Gastroesophageal sphincter (tissue), 4 donors: ENCODE results near the gene ZBTB16. TPM values are rescaled to one million over a fixed set of nuclear protein-coding genes. Genes with fewer than 3 reads are reported as not detected.
A peak's percentile ranks its signal among the peaks of the same experiment; 100 is the strongest.

ENCODE experiments used
- ATAC-seq: fragments of 150-250 bp; one replicate; pipeline ENCODE4 v1.9.1; 2016; ENCODE audit warnings: mild to moderate bottlenecking, moderate library complexity
- H3K27ac ChIP-seq, 4 donors: fragments of 200-600 bp; sonication (generic) in 3 of 4; 1 replicate in 3 of 4; 2 replicates in 1 of 4; pipeline ENCODE4 v1.5.1; 2016 to 2019
- H3K27me3 ChIP-seq: fragments of 200-600 bp; sonication (generic); one replicate; pipeline ENCODE4 v1.5.1; 2019
- H3K36me3 ChIP-seq, 2 donors: fragments of 200-600 bp; sonication (generic); one replicate each; pipeline ENCODE4 v1.5.1; 2019; ENCODE audit warnings: control low read depth in 1 of 2
- H3K4me1 ChIP-seq, 3 donors: fragments of 200-600 bp; sonication (generic); 1 replicate in 2 of 3; 2 replicates in 1 of 3; pipeline ENCODE4 v1.5.1; 2016 to 2019; ENCODE audit warnings: control low read depth in 2 of 3
- H3K4me3 ChIP-seq, 2 donors: fragments of 200-600 bp; sonication (generic); one replicate each; pipeline ENCODE4 v1.5.1; 2019; ENCODE audit warnings: mild to moderate bottlenecking in 1 of 2, moderate library complexity in 1 of 2
- H3K9me3 ChIP-seq, 3 donors: fragments of 200-600 bp; sonication (generic); one replicate each; pipeline ENCODE4 v1.5.1; 2017 to 2019; ENCODE audit warnings: control low read depth in 2 of 3
- EP300 ChIP-seq: sonication (generic); formaldehyde crosslinking; IDR thresholded peaks from one replicate; pipeline ENCODE4 v1.6.1; 2017; ENCODE audit warnings: antibody characterized with exemption, mild to moderate bottlenecking
- POLR2A ChIP-seq, 2 donors: fragments of 450-650 bp; IDR thresholded peaks; one replicate each; pipeline ENCODE4 v1.6.1; 2017; ENCODE audit warnings: antibody characterized with exemption in 2 of 2, mild to moderate bottlenecking in 2 of 2, moderate library complexity in 1 of 2
- POLR2AphosphoS5 ChIP-seq: sonication (generic); formaldehyde crosslinking; IDR thresholded peaks from one replicate; pipeline ENCODE4 v1.6.1; 2017; ENCODE audit warnings: antibody characterized with exemption
- WGBS, 2 donors: methylation state at CpG; one replicate each; pipeline ENCODE4 v1.1.5; 2018; ENCODE audit warnings: low coverage in 1 of 2; 5-methylcytosine and 5-hydroxymethylcytosine counted together
- total RNA-seq, 4 donors: library from RNA; depleted of rRNA; stranded (reverse); fragments of >200 nt; gene quantifications; one replicate each; pipeline ENCODE4 v1.1.0, GENCODE V29; 2016
- TF ChIP-seq, protein P1 (sequence below), 4 experiments: fragments of 200-600 bp in 2 of 4; fragments of 450-650 bp in 2 of 4; sonication (generic) in 1 of 4; IDR thresholded peaks; one replicate each; pipeline ENCODE4 v1.5.1; 2017 to 2019; ENCODE audit warnings: antibody characterized with exemption in 4 of 4, mild to moderate bottlenecking in 2 of 4, moderate library complexity in 2 of 4

The ZBTB16 gene
- total RNA-seq, 4 donors from 2014 or later, result 153 to 284 (median 232) TPM

GRCh38 chr11:114256176-114256966, 196.9 kb downstream of the ZBTB16 start:
- Histone ChIP-seq H3K27ac (peak overlapping the region in 3 of 4 donors; percentile 68 to 84 (median 84)), H3K9me3 (no peaks in the 10 kb centered on the region), H3K4me3 (peak overlapping the region in 1 of 2 donors; percentile 33), H3K27me3 (no peaks in the 10 kb centered on the region), H3K4me1 (peaks cover 0 to 97% (median 50%) of the 10 kb centered on the region in 3 donors), H3K36me3 (peaks cover 0 to 56% of the 10 kb centered on the region in 2 donors)
- TF ChIP-seq POLR2AphosphoS5 (peak; percentile 7), EP300 (no peak)
- no peak for ATAC-seq
- 85 to 96% methylated on average over 9 to 13 of the region's 20 CpGs for WGBS, 2 donors

DNA sequence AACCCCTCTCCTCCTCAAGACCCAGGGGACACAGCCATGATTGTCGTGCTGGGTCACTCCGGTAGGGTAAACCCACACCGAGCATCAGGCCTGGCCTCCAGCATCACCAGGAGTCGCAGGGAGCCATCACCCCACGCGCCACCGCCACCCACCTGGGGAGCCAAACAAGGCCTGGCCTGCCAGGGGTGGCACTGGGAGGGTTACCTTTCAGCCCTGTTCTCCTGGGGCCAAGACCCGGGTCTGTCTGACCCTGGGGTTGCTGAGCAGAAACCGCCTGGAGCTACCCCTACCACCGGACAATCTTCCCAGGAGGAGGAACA, 197.4 kb downstream of the ZBTB16 start:
- 81% methylated on average over 3 of the region's 10 CpGs; no CpG with 5 or more reads in 1 of the 2 donors for WGBS, 2 donors
- Histone ChIP-seq H3K36me3 (peaks cover 0 to 50% of the 10 kb centered on the region in 2 donors), H3K4me1 (peaks cover 0 to 96% (median 48%) of the 10 kb centered on the region in 3 donors), H3K4me3 (peak overlapping the region in 1 of 2 donors; percentile 33), H3K27ac (peak overlapping the region; percentile 3 to 84 (median 76)), H3K9me3 (no peaks in the 10 kb centered on the region), H3K27me3 (no peaks in the 10 kb centered on the region)
- no peak for ATAC-seq
- TF ChIP-seq POLR2AphosphoS5 (peak; percentile 17), EP300 (no peak)

DNA sequence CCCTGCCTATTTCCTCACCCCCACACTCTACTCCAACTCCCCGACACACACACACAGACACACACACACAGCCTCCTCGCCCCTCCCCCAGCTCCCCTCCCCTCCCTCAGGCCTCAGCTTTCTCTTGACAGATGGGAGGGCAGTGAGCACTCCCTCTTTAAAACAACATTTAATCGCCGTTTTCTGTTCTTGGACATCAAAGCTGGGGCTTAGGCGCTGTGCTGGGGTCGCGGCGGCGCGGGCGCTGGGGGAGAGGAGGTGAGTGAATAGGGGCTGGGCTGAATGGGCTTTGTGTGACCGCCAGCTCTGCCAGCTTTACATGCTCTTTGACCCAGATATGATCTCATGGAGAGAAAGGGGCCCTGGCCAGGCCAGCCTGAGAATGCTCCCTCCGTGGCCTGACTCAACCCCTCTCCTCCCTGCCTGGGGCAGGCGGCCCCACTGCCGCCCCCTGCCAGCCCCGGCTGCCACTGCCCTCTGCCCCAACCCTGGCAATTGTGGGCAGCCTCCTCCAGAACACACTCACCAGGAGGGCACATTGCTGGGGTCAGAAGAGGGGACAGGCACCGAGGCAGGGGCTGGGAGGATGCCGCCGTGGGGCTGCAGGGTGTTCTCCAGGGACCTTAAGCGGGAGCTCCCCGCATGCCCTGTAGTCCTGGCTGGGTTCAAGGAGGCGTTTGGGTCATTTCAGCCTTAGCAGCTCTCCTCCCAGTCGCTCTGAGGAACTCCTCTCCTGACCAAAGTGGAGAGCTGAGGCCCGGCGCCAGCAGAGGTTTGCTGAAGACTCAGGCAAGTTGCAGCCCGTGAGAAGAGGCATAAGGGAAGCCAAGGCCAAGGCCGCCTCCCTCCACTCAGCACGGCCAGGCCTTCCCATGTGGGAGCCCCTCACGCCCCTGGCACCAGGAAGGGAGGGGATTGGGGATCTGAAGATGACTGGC, 198.4 kb downstream of the ZBTB16 start:
- Histone ChIP-seq H3K4me3 (peak overlapping the region in 1 of 2 donors; percentile 33), H3K27ac (peak overlapping the region; percentile 43 to 84 (median 76)), H3K36me3 (peaks cover 0 to 41% of the 10 kb centered on the region in 2 donors), H3K4me1 (peaks cover 0 to 96% (median 39%) of the 10 kb centered on the region in 3 donors), H3K9me3 (no peaks in the 10 kb centered on the region), H3K27me3 (no peaks in the 10 kb centered on the region)
- peak; percentile 33 for ATAC-seq
- WGBS, 2 donors, result 14 to 56% methylated on average over 1 to 6 of the region's 29 CpGs
- no peak for TF ChIP-seq POLR2A (IDR thresholded peaks at IDR 0.05)
- TF ChIP-seq EP300, result no peak
- no peak for TF ChIP-seq POLR2AphosphoS5
- TF ChIP-seq, protein P1, sequence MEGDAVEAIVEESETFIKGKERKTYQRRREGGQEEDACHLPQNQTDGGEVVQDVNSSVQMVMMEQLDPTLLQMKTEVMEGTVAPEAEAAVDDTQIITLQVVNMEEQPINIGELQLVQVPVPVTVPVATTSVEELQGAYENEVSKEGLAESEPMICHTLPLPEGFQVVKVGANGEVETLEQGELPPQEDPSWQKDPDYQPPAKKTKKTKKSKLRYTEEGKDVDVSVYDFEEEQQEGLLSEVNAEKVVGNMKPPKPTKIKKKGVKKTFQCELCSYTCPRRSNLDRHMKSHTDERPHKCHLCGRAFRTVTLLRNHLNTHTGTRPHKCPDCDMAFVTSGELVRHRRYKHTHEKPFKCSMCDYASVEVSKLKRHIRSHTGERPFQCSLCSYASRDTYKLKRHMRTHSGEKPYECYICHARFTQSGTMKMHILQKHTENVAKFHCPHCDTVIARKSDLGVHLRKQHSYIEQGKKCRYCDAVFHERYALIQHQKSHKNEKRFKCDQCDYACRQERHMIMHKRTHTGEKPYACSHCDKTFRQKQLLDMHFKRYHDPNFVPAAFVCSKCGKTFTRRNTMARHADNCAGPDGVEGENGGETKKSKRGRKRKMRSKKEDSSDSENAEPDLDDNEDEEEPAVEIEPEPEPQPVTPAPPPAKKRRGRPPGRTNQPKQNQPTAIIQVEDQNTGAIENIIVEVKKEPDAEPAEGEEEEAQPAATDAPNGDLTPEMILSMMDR (IDR thresholded peaks at IDR 0.05), result peak in 3 of 4 experiments; percentile 25 to 31 (median 25)

DNA sequence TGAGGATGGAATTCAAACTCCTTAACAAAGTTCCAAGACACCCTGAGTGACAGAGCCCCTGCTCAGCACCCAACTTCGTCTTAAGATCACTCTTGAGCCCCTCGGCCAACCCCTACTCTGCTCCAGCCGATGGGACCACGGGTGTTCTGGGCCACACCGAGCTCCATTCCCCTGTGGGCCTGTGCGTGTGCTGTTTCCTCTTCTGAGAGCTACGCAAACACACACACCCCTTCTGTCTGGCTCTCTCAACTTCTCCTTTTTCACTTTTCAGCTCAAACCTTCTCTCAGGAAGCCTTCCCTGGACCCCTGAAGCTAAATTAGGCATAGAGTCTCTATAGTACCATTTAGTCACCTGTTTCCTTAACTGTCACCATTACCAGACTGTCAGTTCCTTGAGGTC, 199.2 kb downstream of the ZBTB16 start:
- ATAC-seq, result no peak
- H3K27me3 ChIP-seq, result peaks cover 1% of the 10 kb centered on the region
- peak overlapping the region in 1 of 2 donors; percentile 33 for H3K4me3 ChIP-seq
- no peaks in the 10 kb centered on the region for H3K9me3 ChIP-seq
- H3K27ac ChIP-seq, result peak overlapping the region; percentile 43 to 84 (median 76)
- peaks cover 0 to 33% of the 10 kb centered on the region in 2 donors for H3K36me3 ChIP-seq
- no peak for TF ChIP-seq POLR2A (IDR thresholded peaks at IDR 0.05)
- TF ChIP-seq, protein P1 (IDR thresholded peaks at IDR 0.05), result no peak
- TF ChIP-seq POLR2AphosphoS5, result peak; percentile 3
- WGBS, 2 donors, result 65 to 90% methylated on average over 7 of the region's 7 CpGs
- peaks cover 0 to 92% (median 39%) of the 10 kb centered on the region in 3 donors for H3K4me1 ChIP-seq

DNA sequence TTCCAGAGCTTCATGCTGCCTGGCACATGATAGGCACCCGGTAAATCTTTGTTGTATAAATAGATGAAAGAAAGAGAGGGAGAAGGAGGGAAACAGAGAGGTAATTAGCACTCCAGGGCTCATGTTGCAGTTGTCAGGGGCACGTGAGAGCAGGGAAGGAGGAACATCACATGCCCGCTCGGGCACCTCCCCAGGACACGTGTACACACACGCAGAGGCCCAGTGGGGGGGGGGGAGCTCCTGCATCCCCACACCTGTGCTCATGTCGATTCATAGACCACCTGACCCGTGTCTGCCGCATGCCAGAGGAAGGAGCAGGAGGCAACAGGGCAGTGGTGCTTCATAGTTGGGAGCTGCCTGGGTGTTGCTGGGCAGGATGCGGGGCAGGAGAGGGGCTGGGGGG, 199.6 kb downstream of the ZBTB16 start:
- Histone ChIP-seq H3K27ac (peak overlapping the region; percentile 43 to 84 (median 76)), H3K4me3 (peak overlapping the region in 1 of 2 donors; percentile 33), H3K36me3 (peaks cover 0 to 28% of the 10 kb centered on the region in 2 donors), H3K4me1 (peaks cover 0 to 88% (median 39%) of the 10 kb centered on the region in 3 donors), H3K9me3 (no peaks in the 10 kb centered on the region), H3K27me3 (peaks cover 6% of the 10 kb centered on the region)
- ATAC-seq, result peak; percentile 16
- TF ChIP-seq POLR2AphosphoS5 (no peak), EP300 (no peak), POLR2A (IDR thresholded peaks at IDR 0.05) (no peak)
- TF ChIP-seq, protein P1 (IDR thresholded peaks at IDR 0.05), result no peak
- 62 to 70% methylated on average over 2 to 6 of the region's 10 CpGs for WGBS, 2 donors
